Nephron progenitor cell (in vitro differentiated cells): ENCODE data around the gene OR13D1.
"Not testable (repeated sequence)": the region's sequence is repeated elsewhere in the genome, so short reads cannot be mapped to it uniquely, and the experiment has no call there.

Experiments
- DNase-seq: peaks from one replicate; pipeline ENCODE4 v3.0.0; 2021
- H3K27ac Mint-ChIP-seq: 2 replicates; pipeline ENCODE4 v1.8.0; 2021; ENCODE audit warnings: mild to moderate bottlenecking, moderate library complexity, mixed read lengths
- H3K27me3 Mint-ChIP-seq: 2 replicates; pipeline ENCODE4 v1.8.0; 2021; ENCODE audit warnings: mild to moderate bottlenecking, low read depth, mixed read lengths; ENCODE audit not compliant: poor library complexity
- H3K36me3 Mint-ChIP-seq: 2 replicates; pipeline ENCODE4 v1.8.0; 2021; ENCODE audit warnings: low read depth, mixed read lengths
- H3K4me1 Mint-ChIP-seq: 2 replicates; pipeline ENCODE4 v1.8.0; 2021; ENCODE audit warnings: mixed read lengths
- H3K4me3 Mint-ChIP-seq: 2 replicates; pipeline ENCODE4 v1.8.0; 2021; ENCODE audit warnings: mild to moderate bottlenecking, moderate library complexity, mixed read lengths
- H3K9me3 Mint-ChIP-seq: 2 replicates; pipeline ENCODE4 v1.8.0; 2021; ENCODE audit warnings: mild to moderate bottlenecking, moderate library complexity, mixed read lengths
- TF ChIP-seq, protein P1 (sequence below): fragments of 200-600 bp; sonication (generic); IDR thresholded peaks from 2 replicates; pipeline ENCODE4 v1.5.0; 2021; ENCODE audit warnings: antibody characterized with exemption

Gene OR13D1

GRCh38 chr9:104694218-104694617 is at the start of gene OR13D1:
Gene OR13D1, plus strand, starts transcription at chr9:104694518. Its CDS starts 0 bp downstream, at chr9:104694518.
- no peaks in the 10 kb centered on the region for H3K4me1 Mint-ChIP-seq
- no peak within 1 kb of the TSS for H3K4me3 Mint-ChIP-seq
- no peaks in the 10 kb centered on the region for H3K36me3 Mint-ChIP-seq
- DNase-seq = no peak
- TF ChIP-seq, protein P1, sequence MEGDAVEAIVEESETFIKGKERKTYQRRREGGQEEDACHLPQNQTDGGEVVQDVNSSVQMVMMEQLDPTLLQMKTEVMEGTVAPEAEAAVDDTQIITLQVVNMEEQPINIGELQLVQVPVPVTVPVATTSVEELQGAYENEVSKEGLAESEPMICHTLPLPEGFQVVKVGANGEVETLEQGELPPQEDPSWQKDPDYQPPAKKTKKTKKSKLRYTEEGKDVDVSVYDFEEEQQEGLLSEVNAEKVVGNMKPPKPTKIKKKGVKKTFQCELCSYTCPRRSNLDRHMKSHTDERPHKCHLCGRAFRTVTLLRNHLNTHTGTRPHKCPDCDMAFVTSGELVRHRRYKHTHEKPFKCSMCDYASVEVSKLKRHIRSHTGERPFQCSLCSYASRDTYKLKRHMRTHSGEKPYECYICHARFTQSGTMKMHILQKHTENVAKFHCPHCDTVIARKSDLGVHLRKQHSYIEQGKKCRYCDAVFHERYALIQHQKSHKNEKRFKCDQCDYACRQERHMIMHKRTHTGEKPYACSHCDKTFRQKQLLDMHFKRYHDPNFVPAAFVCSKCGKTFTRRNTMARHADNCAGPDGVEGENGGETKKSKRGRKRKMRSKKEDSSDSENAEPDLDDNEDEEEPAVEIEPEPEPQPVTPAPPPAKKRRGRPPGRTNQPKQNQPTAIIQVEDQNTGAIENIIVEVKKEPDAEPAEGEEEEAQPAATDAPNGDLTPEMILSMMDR = no peak
- H3K27ac Mint-ChIP-seq = no peak within 1 kb of the TSS
- no peaks in the 10 kb centered on the region for H3K9me3 Mint-ChIP-seq
- H3K27me3 Mint-ChIP-seq = no peaks in the 10 kb centered on the region

DNA sequence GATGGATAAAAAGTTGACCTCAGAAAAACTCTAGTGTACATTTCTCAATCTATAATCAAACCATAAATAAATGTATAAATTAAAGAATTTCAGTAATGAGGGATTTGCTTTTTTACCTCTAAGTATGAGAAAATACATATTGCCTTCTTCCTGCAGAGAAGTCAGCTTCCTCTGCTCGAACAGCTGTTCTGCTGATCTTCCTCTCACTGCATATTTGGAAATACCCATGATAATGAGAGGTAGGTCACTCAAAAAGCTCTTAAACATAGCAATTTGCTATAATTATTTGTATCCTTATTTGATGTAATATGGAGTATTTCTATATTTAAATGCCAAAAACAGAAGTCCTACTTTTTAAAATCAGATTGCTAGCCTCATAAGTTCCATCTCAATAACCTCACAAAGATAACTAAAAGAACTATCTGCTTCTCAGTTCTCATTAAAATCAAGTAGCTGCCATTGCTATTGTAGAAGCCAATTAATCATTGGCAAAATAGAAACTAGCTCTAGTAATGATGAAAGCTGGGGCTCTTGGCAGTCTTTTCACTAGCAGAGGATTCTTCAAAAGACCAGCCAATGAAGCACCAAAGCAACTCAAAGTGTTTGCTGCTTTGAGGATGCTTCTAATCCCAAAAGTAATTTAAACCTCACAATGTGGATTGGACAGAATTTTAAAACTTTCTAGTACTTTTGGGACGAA is 35.7 kb upstream of the OR13D1 start:
- Mint-ChIP-seq H3K27me3 (peaks cover 4% of the 10 kb centered on the region), H3K36me3 (no peaks in the 10 kb centered on the region), H3K4me3 (no peak overlapping the region), H3K4me1 (no peaks in the 10 kb centered on the region), H3K9me3 (no peaks in the 10 kb centered on the region), H3K27ac (no peak overlapping the region)
- TF ChIP-seq, protein P1 = no peak
- no peak for DNase-seq

DNA sequence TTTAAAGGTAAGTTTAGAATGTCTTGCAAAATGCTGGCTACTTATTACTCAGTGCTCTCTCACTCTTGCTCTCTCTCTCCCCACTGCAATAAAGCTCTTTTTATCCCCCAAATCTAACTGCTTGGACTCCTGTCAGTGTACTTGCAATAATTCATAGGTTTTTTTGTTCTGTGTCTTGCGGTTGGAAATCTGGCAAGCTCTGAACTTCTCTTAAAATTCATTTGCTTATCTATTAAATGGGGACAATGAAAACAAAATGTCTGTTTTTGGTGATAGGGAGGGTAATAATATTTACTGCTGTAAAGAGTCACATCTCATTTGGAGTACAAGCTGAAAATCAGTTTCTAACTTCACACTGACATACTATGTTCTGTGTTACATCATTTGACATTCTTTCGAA is 18.7 kb upstream of the OR13D1 start:
- Mint-ChIP-seq H3K9me3 (peaks cover 4% of the 10 kb centered on the region), H3K27ac (no peak overlapping the region), H3K36me3 (no peaks in the 10 kb centered on the region), H3K4me1 (no peaks in the 10 kb centered on the region), H3K27me3 (no peaks in the 10 kb centered on the region), H3K4me3 (no peak overlapping the region)
- TF ChIP-seq, protein P1 = no peak
- DNase-seq = no peak

GRCh38 chr9:104682642-104683041 is 11.7 kb upstream of the OR13D1 start:
- Mint-ChIP-seq H3K27ac (no peak overlapping the region), H3K4me3 (no peak overlapping the region), H3K4me1 (no peaks in the 10 kb centered on the region), H3K27me3 (peaks cover 4% of the 10 kb centered on the region), H3K36me3 (no peaks in the 10 kb centered on the region), H3K9me3 (no peaks in the 10 kb centered on the region)
- peak; percentile 4 for DNase-seq
- TF ChIP-seq, protein P1 = peak; percentile 53

DNA sequence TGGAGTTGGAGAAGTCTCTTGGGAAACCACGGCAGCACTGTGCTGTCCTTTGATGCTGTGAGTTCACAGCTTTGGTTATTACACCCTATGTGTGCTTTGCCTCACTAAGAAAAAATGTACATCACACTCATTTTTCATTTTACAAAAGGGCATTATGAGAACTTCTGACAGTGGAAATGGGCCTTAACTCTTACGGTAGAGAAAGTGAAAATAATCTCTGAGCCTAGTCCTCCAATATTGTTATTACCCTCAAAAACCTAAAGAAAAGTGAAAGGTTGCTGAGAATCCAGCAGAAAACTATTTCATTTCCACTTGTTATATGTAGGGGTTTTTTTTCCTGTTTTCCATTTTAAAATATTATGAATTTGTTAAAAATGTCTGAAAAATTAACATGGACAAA is 8.2 kb upstream of the OR13D1 start:
- TF ChIP-seq, protein P1 = no peak
- Mint-ChIP-seq H3K4me3 (no peak overlapping the region), H3K36me3 (no peaks in the 10 kb centered on the region), H3K27me3 (peaks cover 4% of the 10 kb centered on the region), H3K27ac (no peak overlapping the region), H3K9me3 (no peaks in the 10 kb centered on the region), H3K4me1 (no peaks in the 10 kb centered on the region)
- no peak for DNase-seq

DNA sequence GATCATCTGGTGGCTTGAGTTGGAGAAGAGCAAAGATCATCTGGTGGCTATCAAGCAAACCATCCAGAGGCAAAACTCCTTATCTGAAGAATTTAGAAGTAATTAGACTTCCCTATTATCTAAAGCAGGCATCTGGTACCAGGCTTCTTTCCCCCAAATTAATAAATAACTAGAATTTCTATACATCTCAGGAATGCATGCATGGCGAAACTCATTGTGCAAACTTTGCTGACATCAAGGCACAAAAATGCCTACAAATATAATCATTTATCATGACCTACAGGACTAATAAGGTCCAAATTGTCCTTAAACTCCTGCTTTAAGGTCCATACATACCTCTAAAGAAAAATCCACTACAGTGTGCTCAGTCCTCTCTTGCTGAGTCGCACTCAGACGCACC is 6.0 kb downstream of the OR13D1 start:
- Mint-ChIP-seq H3K27ac (no peak overlapping the region), H3K36me3 (no peaks in the 10 kb centered on the region), H3K27me3 (peaks cover 5% of the 10 kb centered on the region), H3K9me3 (peaks cover 9% of the 10 kb centered on the region), H3K4me3 (no peak overlapping the region), H3K4me1 (no peaks in the 10 kb centered on the region)
- TF ChIP-seq, protein P1 = no peak
- no peak for DNase-seq

GRCh38 chr9:104708737-104709136 is 14.4 kb downstream of the OR13D1 start:
- not testable (repeated sequence) for H3K27me3 Mint-ChIP-seq, H3K36me3 Mint-ChIP-seq

More at GRCh38 chr9:104708737-104709136, 14.4 kb downstream of the OR13D1 start:
- not testable (repeated sequence) for H3K27ac Mint-ChIP-seq, H3K4me3 Mint-ChIP-seq, DNase-seq, H3K4me1 Mint-ChIP-seq
- peaks cover 35% of the 10 kb centered on the region for H3K9me3 Mint-ChIP-seq
